Measurements from ENCODE around the gene C19orf81. TPM values are rescaled to one million over a fixed set of nuclear protein-coding genes. Genes with fewer than 3 reads are reported as not detected.

C19orf81 gene
- total RNA-seq, 1 experiment from 2014 or later = 22.4 TPM

GRCh38 chr19:50636317-50637085 is 12.7 kb upstream of the C19orf81 start (continued):
- TF ChIP-seq ARID4B (CRISPR knock-in tag; IDR thresholded peaks at IDR 0.05; ENCODE audit: borderline replicate concordance) (no peak), STAT6 (CRISPR knock-in tag; conservative IDR thresholded peaks at IDR 0.05; ENCODE audit: low read depth) (no peak), GRHL2 (CRISPR knock-in tag; IDR thresholded peaks at IDR 0.05; ENCODE audit: insufficient replicate concordance, severe bottlenecking) (no peak), GTF2I (CRISPR knock-in tag; conservative IDR thresholded peaks at IDR 0.05) (no peak), IRF2 (CRISPR knock-in tag; IDR thresholded peaks at IDR 0.05; ENCODE audit: borderline replicate concordance, low read depth) (no peak), TP53 (CRISPR knock-in tag; IDR thresholded peaks at IDR 0.05) (no peak)

- ChIA-PET POLR2A (no interaction called here), CTCF (interaction anchor here (0.6 to 1.5 kb wide), 5 partner anchors 10 to 156 kb away, joined by 3 to 7 read pairs (median 4); no protein-coding TSS in a partner anchor)
- Mint-ChIP-seq H3K4me3 (peak overlapping the region; percentile 88), H3K36me3 (peaks cover 36% of the 10 kb centered on the region), H3K9me3 (peaks cover 18% of the 10 kb centered on the region), H3K27me3 (ENCODE audit: low read depth) (peaks cover 31% of the 10 kb centered on the region), H3K27ac (no peak overlapping the region), H3K4me1 (peaks cover 16% of the 10 kb centered on the region)
- no peak for DNase-seq (ENCODE audit: low spot score)
- no peak for ATAC-seq
- TF ChIP-seq AFF4 (CRISPR knock-in tag; IDR thresholded peaks at IDR 0.05; ENCODE audit: borderline replicate concordance) (no peak), ZNF512 (CRISPR knock-in tag; IDR thresholded peaks at IDR 0.05; ENCODE audit: borderline replicate concordance) (no peak), ZNF317 (CRISPR knock-in tag; IDR thresholded peaks at IDR 0.05; ENCODE audit: borderline replicate concordance, low read depth) (no peak), STAT6 (CRISPR knock-in tag; conservative IDR thresholded peaks at IDR 0.05; ENCODE audit: low read depth) (no peak), MXD4 (CRISPR knock-in tag; IDR thresholded peaks at IDR 0.05; ENCODE audit: borderline replicate concordance) (no peak), MYBL2 (CRISPR knock-in tag; IDR thresholded peaks at IDR 0.05) (no peak), ZNF263 (CRISPR knock-in tag; IDR thresholded peaks at IDR 0.05; ENCODE audit: low read depth) (no peak), NFYB (CRISPR knock-in tag; conservative IDR thresholded peaks at IDR 0.05; ENCODE audit: low read depth) (no peak), IRF2 (CRISPR knock-in tag; IDR thresholded peaks at IDR 0.05; ENCODE audit: borderline replicate concordance, low read depth) (no peak), ATF3 (CRISPR knock-in tag; conservative IDR thresholded peaks at IDR 0.05) (no peak), HMGXB4 (CRISPR knock-in tag; IDR thresholded peaks at IDR 0.05) (no peak), ZNF423 (CRISPR knock-in tag; IDR thresholded peaks at IDR 0.05) (no peak)
Observed at GRCh38 chr19:50638600-50638999, 10.6 kb upstream of the C19orf81 start.
